Muscle layer of duodenum (tissue), 2 donors: ENCODE data around the gene SIX4.
A peak's percentile ranks its signal among the peaks of the same experiment; 100 is the strongest.

ENCODE experiments used
- H3K27ac ChIP-seq: one replicate; pipeline ENCODE4 v1.7.0; 2013; ENCODE audit warnings: mild to moderate bottlenecking, low read length
- H3K27me3 ChIP-seq: one replicate; pipeline ENCODE4 v1.7.0; 2013; ENCODE audit warnings: low read depth, mild to moderate bottlenecking, control low read depth, low read length
- H3K36me3 ChIP-seq, 2 donors: one replicate each; pipeline ENCODE4 v1.7.0; 2013; ENCODE audit warnings: low read length in 2 of 2, control low read depth in 1 of 2, mild to moderate bottlenecking in 1 of 2; ENCODE audit not compliant: insufficient read depth in 2 of 2, control insufficient read depth in 1 of 2
- H3K4me1 ChIP-seq, 2 donors: one replicate each; pipeline ENCODE4 v1.7.0; 2013; ENCODE audit warnings: low read length in 2 of 2, mild to moderate bottlenecking in 2 of 2, control low read depth in 1 of 2, moderate library complexity in 1 of 2; ENCODE audit not compliant: insufficient read depth in 2 of 2, control insufficient read depth in 1 of 2
- H3K4me3 ChIP-seq, 2 donors: one replicate each; pipeline ENCODE4 v1.7.0; 2013; ENCODE audit warnings: low read length in 2 of 2, low read depth in 1 of 2, mild to moderate bottlenecking in 1 of 2
- H3K9me3 ChIP-seq, 2 donors: one replicate each; pipeline ENCODE4 v1.7.0; 2013; ENCODE audit warnings: low read length in 2 of 2, control low read depth in 1 of 2, mild to moderate bottlenecking in 1 of 2; ENCODE audit not compliant: control insufficient read depth in 1 of 2
- donor health status: healthy.

SIX4 gene

GRCh38 chr14:60720962-60721325 lies 3.2 kb downstream of the SIX4 start:
- Histone ChIP-seq H3K9me3 (no peaks in the 10 kb centered on the region), H3K27ac (no peak overlapping the region), H3K4me1 (peaks cover 0 to 18% of the 10 kb centered on the region in 2 donors), H3K27me3 (peaks cover 11% of the 10 kb centered on the region), H3K4me3 (peak overlapping the region in 1 of 2 donors; percentile 93), H3K36me3 (no peaks in the 10 kb centered on the region)

DNA sequence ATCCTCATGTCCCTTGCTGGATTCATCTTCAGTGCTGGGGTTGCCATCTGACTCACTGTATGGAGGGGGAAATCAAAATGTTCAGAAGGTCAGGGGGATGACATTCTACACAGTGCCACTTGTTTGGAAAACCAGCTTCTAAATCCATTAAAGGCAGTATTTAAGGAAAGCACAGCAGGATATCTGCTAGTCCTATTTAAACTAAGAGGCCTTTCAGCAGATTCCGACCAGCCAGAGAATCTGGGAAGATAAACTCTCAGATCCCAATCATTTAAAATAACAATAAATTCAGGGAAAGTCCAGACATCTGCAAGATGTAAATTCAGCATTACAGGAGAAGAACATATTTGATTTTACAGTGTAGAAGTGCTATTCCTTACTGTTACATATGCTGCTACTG lies 3.8 kb downstream of the SIX4 start:
- H3K36me3 ChIP-seq: no peaks in the 10 kb centered on the region
- peaks cover 11% of the 10 kb centered on the region for H3K27me3 ChIP-seq
- H3K4me3 ChIP-seq: no peak overlapping the region
- no peak overlapping the region for H3K27ac ChIP-seq
- H3K9me3 ChIP-seq: no peaks in the 10 kb centered on the region
- H3K4me1 ChIP-seq: peaks cover 0 to 18% of the 10 kb centered on the region in 2 donors

DNA sequence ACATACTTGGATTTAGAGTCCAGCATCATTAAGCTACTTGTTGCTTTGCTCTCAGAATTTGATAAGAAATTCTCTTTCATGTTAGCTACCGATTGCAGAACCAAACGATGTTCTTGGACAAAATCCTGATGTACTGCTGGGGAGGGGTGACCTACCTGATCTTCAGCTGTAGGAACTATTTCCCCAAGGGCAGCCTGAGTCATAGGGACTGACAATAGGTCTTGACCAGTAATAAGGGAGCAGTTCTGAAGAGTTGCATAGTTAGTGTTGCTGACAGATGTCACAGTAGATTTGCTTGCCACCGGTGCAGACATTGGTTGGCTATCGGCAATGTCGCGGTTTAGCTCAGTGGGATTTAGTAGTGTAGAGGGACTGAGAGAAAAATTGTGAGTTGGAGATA lies 10.6 kb downstream of the SIX4 start:
- Histone ChIP-seq H3K27me3 (no peaks in the 10 kb centered on the region), H3K4me1 (no peaks in the 10 kb centered on the region), H3K27ac (no peak overlapping the region), H3K9me3 (no peaks in the 10 kb centered on the region), H3K36me3 (no peaks in the 10 kb centered on the region), H3K4me3 (no peak overlapping the region)

- Histone ChIP-seq H3K27me3 (no peaks in the 10 kb centered on the region), H3K9me3 (no peaks in the 10 kb centered on the region), H3K4me3 (no peak overlapping the region), H3K4me1 (no peaks in the 10 kb centered on the region), H3K36me3 (no peaks in the 10 kb centered on the region), H3K27ac (no peak overlapping the region)
These were observed 13.7 kb downstream of the SIX4 start for GRCh38 chr14:60710494-60710893.

DNA sequence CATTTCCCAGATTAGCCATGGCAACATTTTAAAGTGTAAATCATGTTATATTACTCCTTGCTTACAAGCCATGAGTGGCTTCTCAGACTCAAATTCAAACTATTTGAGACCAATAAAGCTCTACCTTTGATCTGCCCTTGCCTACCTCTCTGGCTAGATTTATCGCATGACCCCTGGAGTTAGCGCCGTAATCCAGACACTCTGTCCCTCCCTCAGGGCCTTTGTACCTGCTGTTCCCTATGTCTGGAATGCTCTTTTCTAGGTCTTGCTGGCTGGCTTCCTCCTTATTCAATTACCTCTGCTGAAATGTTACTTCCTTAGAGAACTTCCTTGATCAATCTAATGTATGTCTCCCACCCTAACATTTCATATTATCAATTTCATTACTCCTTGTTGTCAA lies 16.3 kb downstream of the SIX4 start:
- H3K9me3 ChIP-seq: no peaks in the 10 kb centered on the region
- H3K4me1 ChIP-seq: no peaks in the 10 kb centered on the region
- H3K4me3 ChIP-seq: no peak overlapping the region
- H3K27me3 ChIP-seq: no peaks in the 10 kb centered on the region
- no peaks in the 10 kb centered on the region for H3K36me3 ChIP-seq
- H3K27ac ChIP-seq: no peak overlapping the region

DNA sequence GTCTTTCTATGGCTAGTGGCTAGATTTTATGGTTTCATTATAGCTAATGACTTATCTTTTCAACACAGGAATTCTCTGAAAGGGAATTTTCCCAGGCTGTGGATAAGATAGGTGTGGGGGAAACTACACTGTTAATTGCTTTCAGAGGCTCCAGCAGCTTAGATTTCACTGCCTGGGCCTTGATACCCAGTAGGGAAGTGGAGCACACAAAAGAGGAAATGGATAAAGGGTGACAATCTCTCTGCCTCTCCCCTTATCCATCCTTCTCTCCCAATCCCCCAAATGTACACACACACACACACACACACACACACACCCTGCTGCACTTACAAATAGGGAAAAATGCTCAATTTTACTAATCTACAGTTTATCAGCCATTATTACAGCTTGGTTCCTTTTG lies 19.1 kb downstream of the SIX4 start:
- Histone ChIP-seq H3K9me3 (peaks cover 2 to 15% of the 10 kb centered on the region in 2 donors), H3K27me3 (no peaks in the 10 kb centered on the region), H3K27ac (no peak overlapping the region), H3K4me1 (no peaks in the 10 kb centered on the region), H3K36me3 (no peaks in the 10 kb centered on the region), H3K4me3 (no peak overlapping the region)

- H3K4me1 ChIP-seq: no peaks in the 10 kb centered on the region
- no peak overlapping the region for H3K4me3 ChIP-seq
- no peak overlapping the region for H3K27ac ChIP-seq
- H3K9me3 ChIP-seq: peaks cover 2 to 26% of the 10 kb centered on the region in 2 donors
- no peaks in the 10 kb centered on the region for H3K27me3 ChIP-seq
- H3K36me3 ChIP-seq: no peaks in the 10 kb centered on the region
These were observed 23.6 kb downstream of the SIX4 start for GRCh38 chr14:60700598-60700997.

- no peak overlapping the region for H3K27ac ChIP-seq
- no peaks in the 10 kb centered on the region for H3K4me1 ChIP-seq
- no peak overlapping the region for H3K4me3 ChIP-seq
- no peaks in the 10 kb centered on the region for H3K36me3 ChIP-seq
- no peaks in the 10 kb centered on the region for H3K27me3 ChIP-seq
- H3K9me3 ChIP-seq: peaks cover 2 to 13% of the 10 kb centered on the region in 2 donors
These were observed 28.8 kb downstream of the SIX4 start for GRCh38 chr14:60695327-60695726.

- no peaks in the 10 kb centered on the region for H3K36me3 ChIP-seq
- H3K4me3 ChIP-seq: no peak overlapping the region
- no peaks in the 10 kb centered on the region for H3K9me3 ChIP-seq
- no peaks in the 10 kb centered on the region for H3K27me3 ChIP-seq
- no peak overlapping the region for H3K27ac ChIP-seq
- no peaks in the 10 kb centered on the region for H3K4me1 ChIP-seq
These were observed 32.6 kb downstream of the SIX4 start for GRCh38 chr14:60691383-60692113.

- Histone ChIP-seq H3K27ac (no peak overlapping the region), H3K9me3 (no peaks in the 10 kb centered on the region), H3K4me3 (no peak overlapping the region), H3K27me3 (no peaks in the 10 kb centered on the region), H3K36me3 (no peaks in the 10 kb centered on the region), H3K4me1 (no peaks in the 10 kb centered on the region)
These were observed 37.3 kb downstream of the SIX4 start for GRCh38 chr14:60686865-60687264.

DNA sequence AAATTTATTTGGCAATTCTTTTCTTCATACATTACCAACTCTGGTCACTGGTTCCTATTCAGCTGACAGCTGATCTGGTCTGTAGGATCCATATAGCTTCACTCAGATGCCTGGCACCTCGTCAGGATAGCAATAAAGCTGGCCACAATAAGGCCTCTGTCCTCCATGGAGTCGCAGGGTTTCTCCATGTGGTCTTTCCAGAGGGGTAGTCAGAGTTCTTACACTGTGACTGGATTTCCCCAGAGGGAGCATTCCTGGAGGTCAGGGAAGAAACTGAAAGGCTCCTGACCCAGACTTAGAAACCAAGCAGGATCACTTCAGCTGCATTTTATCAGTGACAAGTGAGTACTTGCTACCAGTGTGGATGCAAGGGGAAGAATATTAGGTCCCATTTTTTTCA lies 39.9 kb downstream of the SIX4 start:
- H3K9me3 ChIP-seq: no peaks in the 10 kb centered on the region

DNA sequence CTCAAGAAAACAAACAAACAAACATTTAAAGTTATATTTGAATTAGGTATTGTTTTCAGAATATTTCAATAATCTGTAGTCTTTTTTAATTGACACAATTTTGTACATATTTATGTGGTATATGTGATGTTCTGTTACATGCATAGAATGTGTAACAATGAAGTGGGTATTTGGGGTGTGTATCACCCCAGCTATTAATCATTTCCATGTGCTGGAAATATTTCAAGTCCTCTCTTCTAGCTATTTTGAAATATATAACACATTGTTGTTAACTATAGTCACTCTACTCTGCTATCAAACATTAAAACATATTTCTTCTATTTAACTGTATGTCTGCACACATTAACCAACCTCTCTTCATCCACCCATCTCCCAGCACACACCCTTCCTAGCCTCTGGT lies 42.9 kb downstream of the SIX4 start:
- Histone ChIP-seq H3K4me1 (no peaks in the 10 kb centered on the region), H3K9me3 (no peaks in the 10 kb centered on the region), H3K36me3 (no peaks in the 10 kb centered on the region), H3K27ac (no peak overlapping the region), H3K4me3 (no peak overlapping the region), H3K27me3 (no peaks in the 10 kb centered on the region)

More for the DNA sequence above, 39.9 kb downstream of the SIX4 start:
- Histone ChIP-seq H3K36me3 (no peaks in the 10 kb centered on the region), H3K27ac (no peak overlapping the region), H3K4me3 (no peak overlapping the region), H3K4me1 (no peaks in the 10 kb centered on the region), H3K27me3 (no peaks in the 10 kb centered on the region)
